ENCODE results near the gene SCIMP.
"Not testable (repeated sequence)": the region's sequence is repeated elsewhere in the genome, so short reads cannot be mapped to it uniquely, and the experiment has no call there.

SCIMP gene

GRCh38 chr17:5234645-5235576 is at the start of gene SCIMP:
Gene SCIMP (minus strand): TSS chr17:5234860. CDS start chr17:5234755, 105 bp downstream.
- no peak for DNase-seq

GRCh38 chr17:5283571-5284315 is 49.1 kb upstream of the SCIMP start:
- DNase-seq = no peak

- no peak for DNase-seq
Observed at GRCh38 chr17:5282642-5283217, 48.1 kb upstream of the SCIMP start.

- DNase-seq = peak; percentile 23
Observed at GRCh38 chr17:5281814-5282641, 47.4 kb upstream of the SCIMP start, which contains the start of gene RABEP1. Gene RABEP1 (plus strand): TSS chr17:5282284. CDS start chr17:5282487, 203 bp downstream.

GRCh38 chr17:5272322-5272721 is 37.7 kb upstream of the SCIMP start:
- DNase-seq = no peak

GRCh38 chr17:5269241-5269960 is 34.7 kb upstream of the SCIMP start:
- no peak for DNase-seq

GRCh38 chr17:5264893-5265292 is 30.2 kb upstream of the SCIMP start:
- DNase-seq = no peak

GRCh38 chr17:5263441-5263840 is 28.8 kb upstream of the SCIMP start:
- DNase-seq = no peak

GRCh38 chr17:5262416-5262991 is 27.8 kb upstream of the SCIMP start:
- DNase-seq = no peak

- no peak for DNase-seq
Observed at GRCh38 chr17:5260542-5260941, 25.9 kb upstream of the SCIMP start.

- DNase-seq = no peak
Observed at GRCh38 chr17:5257124-5257523, 22.5 kb upstream of the SCIMP start.

- no peak for DNase-seq
Observed at GRCh38 chr17:5254903-5255521, 20.4 kb upstream of the SCIMP start.

GRCh38 chr17:5254414-5254813 is 19.8 kb upstream of the SCIMP start:
- no peak for DNase-seq

GRCh38 chr17:5249615-5250014 is 15.0 kb upstream of the SCIMP start:
- DNase-seq = no peak

GRCh38 chr17:5248821-5249479 is 14.3 kb upstream of the SCIMP start:
- no peak for DNase-seq

- DNase-seq = no peak
Observed at GRCh38 chr17:5247621-5248020, 13.0 kb upstream of the SCIMP start.

GRCh38 chr17:5241861-5242671 is 7.4 kb upstream of the SCIMP start:
- DNase-seq = no peak

- not testable (repeated sequence) for DNase-seq
Observed at GRCh38 chr17:5239769-5240168, 5.1 kb upstream of the SCIMP start.

- no peak for DNase-seq
Observed at GRCh38 chr17:5238333-5238732, 3.7 kb upstream of the SCIMP start.
